Progenitor cell of endocrine pancreas (in vitro differentiated cells): Measurements from ENCODE around the gene ATF7. TPM values are rescaled to one million over a fixed set of nuclear protein-coding genes. Genes with fewer than 3 reads are reported as not detected.
A peak's percentile ranks its signal among the peaks of the same experiment; 100 is the strongest.

ENCODE experiments used
- DNase-seq: peaks from one replicate; pipeline ENCODE4 v3.0.0; 2021; ENCODE audit warnings: low spot score; ENCODE audit not compliant: unreplicated experiment
- H3K27ac Mint-ChIP-seq: 2 replicates; pipeline ENCODE4 v1.8.0; 2021; ENCODE audit warnings: mild to moderate bottlenecking, moderate library complexity, mixed read lengths
- H3K27me3 Mint-ChIP-seq: 2 replicates; pipeline ENCODE4 v1.8.0; 2021; ENCODE audit warnings: mixed read lengths
- H3K36me3 Mint-ChIP-seq: 2 replicates; pipeline ENCODE4 v1.8.0; 2022; ENCODE audit warnings: mixed read lengths; ENCODE audit not compliant: insufficient read depth
- H3K4me1 Mint-ChIP-seq: 2 replicates; pipeline ENCODE4 v1.8.0; 2021; ENCODE audit warnings: low read depth, mixed read lengths
- H3K4me3 Mint-ChIP-seq: 2 replicates; pipeline ENCODE4 v1.8.0; 2021; ENCODE audit warnings: low read depth, mild to moderate bottlenecking, moderate library complexity, mixed read lengths
- H3K9me3 Mint-ChIP-seq: 2 replicates; pipeline ENCODE4 v1.8.0; 2021; ENCODE audit warnings: low read depth, mixed read lengths
- CTCF ChIP-seq: fragments of 200-600 bp; sonication (generic); IDR thresholded peaks from one replicate; pipeline ENCODE4 v1.5.0; 2021; ENCODE audit warnings: antibody characterized with exemption, mild to moderate bottlenecking; ENCODE audit not compliant: unreplicated experiment
- total RNA-seq: library from RNA; stranded (reverse); gene quantifications from 2 replicates; pipeline ENCODE4 v1.2.1, GENCODE V29; 2021

ATF7 gene
- total RNA-seq, 1 donor from 2014 or later: 51.7 TPM

- TF ChIP-seq CTCF: no peak
- H3K4me1 Mint-ChIP-seq: peaks cover 9% of the 10 kb centered on the region
- DNase-seq: no peak
- no peak overlapping the region for H3K27ac Mint-ChIP-seq
- no peaks in the 10 kb centered on the region for H3K9me3 Mint-ChIP-seq
- H3K4me3 Mint-ChIP-seq: no peak overlapping the region
- peaks cover 43% of the 10 kb centered on the region for H3K36me3 Mint-ChIP-seq
- H3K27me3 Mint-ChIP-seq: no peaks in the 10 kb centered on the region
Measured at GRCh38 chr12:53461059-53461458, 165.1 kb downstream of the ATF7 start.

- no peak for TF ChIP-seq CTCF
- Mint-ChIP-seq H3K27me3 (no peaks in the 10 kb centered on the region), H3K9me3 (no peaks in the 10 kb centered on the region), H3K4me3 (no peak overlapping the region), H3K4me1 (peaks cover 19% of the 10 kb centered on the region), H3K27ac (peak overlapping the region; percentile 52), H3K36me3 (peaks cover 54% of the 10 kb centered on the region)
- DNase-seq: no peak
Measured at GRCh38 chr12:53459097-53459496, 167.1 kb downstream of the ATF7 start.

Other genes starting within 250 kb of the ATF7 start
- gene SP1, start 246.2 kb downstream of the ATF7 start, total RNA-seq: 90.5 and 92.6 TPM in 2 replicates
- gene AMHR2, start 202.5 kb downstream of the ATF7 start, total RNA-seq: 35.1 and 35.7 TPM in 2 replicates
- gene PRR13, start 184.6 kb downstream of the ATF7 start, total RNA-seq: 101 and 106 TPM in 2 replicates
- gene PCBP2, start 174.3 kb downstream of the ATF7 start, total RNA-seq: 1,366 and 1,400 TPM in 2 replicates
- 11.9 and 17.0 TPM in 2 replicates for gene MAP3K12, start 126.9 kb downstream of the ATF7 start, total RNA-seq
- gene TARBP2, start 125.1 kb downstream of the ATF7 start, total RNA-seq: 60.2 and 61.5 TPM in 2 replicates
- not detected in 2 replicates for gene NPFF, start 118.9 kb downstream of the ATF7 start, total RNA-seq
- 316 and 327 TPM in 2 replicates for gene ATP5MC2, start 49.7 kb upstream of the ATF7 start, total RNA-seq
- gene CALCOCO1, start 101.1 kb upstream of the ATF7 start, total RNA-seq: 89.5 and 101 TPM in 2 replicates
- 0.58 TPM in 1 of 2 replicates, not detected in the other for gene CISTR, start 125.6 kb upstream of the ATF7 start, total RNA-seq